OCI-LY3 (cell line): Measurements from ENCODE around the gene SIX2.

Experiments
- H2AFZ ChIP-seq: fragments of 200-600, 300-600 bp; shearing (Covaris generic); 2 replicates; pipeline ENCODE4 v1.6.0; 2014; ENCODE audit warnings: antibody characterized with exemption, low read depth, low read length
- H3K27ac ChIP-seq: fragments of 200-600, 300-600 bp; sonication (generic); 2 replicates; pipeline ENCODE4 v1.5.1; 2014; ENCODE audit warnings: mild to moderate bottlenecking, low read length, moderate library complexity, mixed read lengths
- H3K27me3 ChIP-seq: fragments of 200-600, 300-600 bp; sonication (generic); 2 replicates; pipeline ENCODE4 v1.6.1; 2014; ENCODE audit warnings: low read depth, low read length, mixed read lengths
- H3K36me3 ChIP-seq: fragments of 200-600, 300-600 bp; sonication (generic); replicated peaks from 2 replicates; pipeline ENCODE3; 2014; ENCODE audit warnings: low read depth, low read length, mixed read lengths
- H3K4me1 ChIP-seq: fragments of 300-600, 200-600 bp; sonication (generic); 2 replicates; pipeline ENCODE4 v1.6.1; 2014; ENCODE audit warnings: low read length, mixed read lengths
- H3K4me2 ChIP-seq: fragments of 200-600, 300-600 bp; sonication (generic); 2 replicates; pipeline ENCODE4 v1.6.1; 2014; ENCODE audit warnings: low read length, mixed read lengths
- H3K4me3 ChIP-seq: fragments of 300-600, 200-600 bp; sonication (generic); 2 replicates; pipeline ENCODE4 v1.5.1; 2014; ENCODE audit warnings: antibody characterized with exemption, mild to moderate bottlenecking, low read length, moderate library complexity
- H3K79me2 ChIP-seq: fragments of 300-600, 200-600 bp; shearing (Covaris generic); 2 replicates; pipeline ENCODE4 v1.6.1; 2014; ENCODE audit warnings: mild to moderate bottlenecking, low read length, mixed read lengths
- H3K9ac ChIP-seq: fragments of 300-600, 200-600 bp; shearing (Covaris generic); 2 replicates; pipeline ENCODE4 v1.6.0; 2014; ENCODE audit warnings: mild to moderate bottlenecking, low read length, moderate library complexity
- H3K9me3 ChIP-seq: fragments of 200-600, 300-600 bp; shearing (Covaris generic); 2 replicates; pipeline ENCODE4 v1.6.1; 2014; ENCODE audit warnings: low read length, mixed read lengths; ENCODE audit not compliant: insufficient read depth
- H4K20me1 ChIP-seq: fragments of 200-600, 300-600 bp; sonication (generic); 2 replicates; pipeline ENCODE4 v1.6.1; 2016; ENCODE audit warnings: low read length, mixed read lengths; ENCODE audit not compliant: insufficient read depth
- CTCF ChIP-seq: fragments of 200-600, 300-600 bp; sonication (generic); IDR thresholded peaks from 2 replicates; pipeline ENCODE4 v1.5.1; 2014; ENCODE audit warnings: antibody characterized with exemption, low read length, low read depth
- EZH2phosphoT487 ChIP-seq: fragments of 200-600 bp; shearing (Covaris generic); IDR thresholded peaks from 2 replicates; pipeline ENCODE4 v1.6.1; 2018; ENCODE audit warnings: antibody characterized with exemption, mixed run types, low read depth

The SIX2 gene

DNA sequence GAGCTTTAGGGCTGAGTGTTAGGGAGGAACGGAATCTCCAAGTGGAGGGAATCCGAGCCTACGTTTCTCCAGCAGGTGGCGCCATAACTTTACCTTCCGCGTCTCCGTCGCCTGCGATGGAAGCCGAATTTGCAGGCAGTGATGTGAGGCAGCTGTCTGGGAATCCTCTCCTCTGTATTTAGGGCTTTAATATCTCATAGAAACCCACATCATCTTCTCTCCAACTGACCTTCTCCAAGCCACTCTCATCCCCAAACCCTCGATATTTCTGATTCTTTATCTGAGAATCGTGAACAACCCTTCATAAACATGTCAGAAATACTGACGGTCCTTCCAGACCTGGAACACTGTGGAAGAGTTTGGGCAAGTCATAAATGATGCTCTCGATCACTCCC, 27.5 kb downstream of the SIX2 start:
- Histone ChIP-seq H3K27me3 (peaks cover 5% of the 10 kb centered on the region; the same call in 1 of the 2 replicates), H3K27ac (no peak overlapping the region), H3K9me3 (no peaks in the 10 kb centered on the region), H2AFZ (no peak overlapping the region), H4K20me1 (no peaks in the 10 kb centered on the region), H3K9ac (no peak overlapping the region; the same call in 1 of the 2 replicates), H3K79me2 (no peaks in the 10 kb centered on the region), H3K4me2 (peak overlapping the region; percentile 66), H3K4me1 (no peaks in the 10 kb centered on the region), H3K36me3 (no peaks in the 10 kb centered on the region), H3K4me3 (peak overlapping the region; percentile 46; the same call in 1 of the 2 replicates)
- no peak for TF ChIP-seq EZH2phosphoT487
- TF ChIP-seq CTCF, result peak; percentile 84

GRCh38 chr2:44980751-44981713, 28.2 kb downstream of the SIX2 start:
- H3K36me3 ChIP-seq, result no peaks in the 10 kb centered on the region
- H3K27ac ChIP-seq, result no peak overlapping the region
- H3K9me3 ChIP-seq, result no peaks in the 10 kb centered on the region
- no peaks in the 10 kb centered on the region for H4K20me1 ChIP-seq
- no peak overlapping the region for H3K4me3 ChIP-seq
- H3K79me2 ChIP-seq, result no peaks in the 10 kb centered on the region
- no peak overlapping the region for H2AFZ ChIP-seq
- H3K9ac ChIP-seq, result no peak overlapping the region
- no peak for TF ChIP-seq EZH2phosphoT487
- TF ChIP-seq CTCF, result no peak
- no peak overlapping the region for H3K4me2 ChIP-seq
- H3K27me3 ChIP-seq, result 0 out of 2 replicates have a peak, but pooled peaks cover 3% of the 10 kb centered on the region
- no peaks in the 10 kb centered on the region for H3K4me1 ChIP-seq

DNA sequence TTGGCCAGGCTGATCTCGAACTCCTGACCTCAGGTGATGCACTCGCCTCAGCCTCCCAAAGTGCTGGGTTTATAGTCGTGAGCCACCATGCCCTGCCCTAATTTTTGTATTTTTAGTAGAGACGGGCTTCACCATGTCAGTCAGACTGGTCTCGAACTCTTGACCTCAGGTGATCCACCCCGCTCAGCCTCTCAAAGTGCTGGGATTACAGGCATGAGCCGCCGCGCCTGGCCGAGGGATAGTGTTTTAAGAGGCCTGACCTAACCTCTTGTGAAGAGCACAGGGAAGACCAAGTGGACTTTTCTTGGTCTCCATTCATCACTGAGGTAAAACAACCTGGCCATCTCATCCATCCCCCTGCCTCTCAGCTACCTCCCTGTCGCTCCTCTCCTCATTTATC, 29.7 kb downstream of the SIX2 start:
- no peaks in the 10 kb centered on the region for H4K20me1 ChIP-seq
- no peaks in the 10 kb centered on the region for H3K9me3 ChIP-seq
- no peak overlapping the region for H3K4me2 ChIP-seq
- H3K9ac ChIP-seq, result no peak overlapping the region
- 0 out of 2 replicates have a peak, but pooled peaks cover 3% of the 10 kb centered on the region for H3K27me3 ChIP-seq
- no peak overlapping the region for H3K4me3 ChIP-seq
- H2AFZ ChIP-seq, result no peak overlapping the region
- no peaks in the 10 kb centered on the region for H3K36me3 ChIP-seq
- no peaks in the 10 kb centered on the region for H3K4me1 ChIP-seq
- H3K27ac ChIP-seq, result no peak overlapping the region
- TF ChIP-seq CTCF (no peak), EZH2phosphoT487 (no peak)
- no peaks in the 10 kb centered on the region for H3K79me2 ChIP-seq

- H3K27ac ChIP-seq, result no peak overlapping the region
These were observed 33.4 kb downstream of the SIX2 start for GRCh38 chr2:44975571-44976450.

More at GRCh38 chr2:44975571-44976450, 33.4 kb downstream of the SIX2 start:
- H4K20me1 ChIP-seq, result no peaks in the 10 kb centered on the region
- 0 out of 2 replicates have a peak, but pooled peaks cover 3% of the 10 kb centered on the region for H3K27me3 ChIP-seq
- H3K4me2 ChIP-seq, result peak overlapping the region; percentile 76
- H3K36me3 ChIP-seq, result no peaks in the 10 kb centered on the region
- peaks cover 8% of the 10 kb centered on the region for H3K4me1 ChIP-seq
- TF ChIP-seq CTCF (no peak), EZH2phosphoT487 (no peak)
- no peaks in the 10 kb centered on the region for H3K9me3 ChIP-seq
- H3K79me2 ChIP-seq, result no peaks in the 10 kb centered on the region
- H3K4me3 ChIP-seq, result peak overlapping the region; percentile 77
- peak overlapping the region; percentile 70 for H3K9ac ChIP-seq
- peak overlapping the region; percentile 87 for H2AFZ ChIP-seq
